Right lobe of liver (tissue), 6 donors: Measurements from ENCODE around the gene DDX24. TPM values are rescaled to one million over a fixed set of nuclear protein-coding genes. Genes with fewer than 3 reads are reported as not detected.

Source experiments
- ATAC-seq, 4 donors: fragments of 200-7000 bp; cut with Tn5 transposase; one replicate each; pipeline ENCODE4 v1.9.1; 2020; ENCODE audit warnings: mild to moderate bottlenecking in 4 of 4, moderate library complexity in 4 of 4
- DNase-seq, 3 donors: peaks; one replicate each; pipeline ENCODE4 v3.0.0-alpha.2; 2020
- H3K27ac ChIP-seq, 3 donors: fragments of 200-600 bp; one replicate each; pipeline ENCODE4 v1.8.0; 2022
- H3K27me3 ChIP-seq, 2 donors: fragments of 200-600 bp; one replicate each; pipeline ENCODE4 v1.8.0; 2022
- H3K36me3 ChIP-seq, 4 donors: fragments of 200-600 bp; sonication (generic) in 1 of 4; one replicate each; pipeline versions ENCODE4 v1.5.1 to v1.8.0; 2017 to 2022; ENCODE audit warnings: control low read depth in 1 of 4
- H3K4me1 ChIP-seq, 4 donors: fragments of 200-600 bp; sonication (generic) in 1 of 4; one replicate each; pipeline versions ENCODE4 v1.5.1 to v1.8.0; 2017 to 2022; ENCODE audit warnings: control low read depth in 1 of 4
- H3K4me3 ChIP-seq, 3 donors: fragments of 200-600 bp; one replicate each; pipeline ENCODE4 v1.8.0; 2022
- H3K9me3 ChIP-seq, 4 donors: fragments of 200-600 bp; sonication (generic) in 1 of 4; one replicate each; pipeline versions ENCODE4 v1.5.1 to v1.8.0; 2017 to 2022; ENCODE audit warnings: control low read depth in 1 of 4
- POLR2A ChIP-seq: fragments of 450-650 bp; IDR thresholded peaks from one replicate; pipeline ENCODE4 v1.6.1; 2017; ENCODE audit warnings: antibody characterized with exemption, mild to moderate bottlenecking
- WGBS: methylation state at CpG from one replicate; pipeline ENCODE4 v1.1.6; 2018; ENCODE audit warnings: low coverage, low lambda C conversion rate; ENCODE audit not compliant: insufficient coverage; ENCODE audit errors: missing lambda C conversion rate; 5-methylcytosine and 5-hydroxymethylcytosine counted together
- intact Hi-C, 2 donors: fragments of 100-400 bp; cut with DNase I; formaldehyde crosslinking; loops; one replicate each; pipeline versions ENCODE4 v1.11.2 to v1.14.1; 2022
- total RNA-seq, 6 experiments: library from RNA; depleted of rRNA in 2 of 6; stranded (reverse); fragments of >200 nt in 2 of 6; fragmentation: NEBNext Ultra II Directional in 3 of 6; extraction: Animal tissue kit (Norgen Biotek cat#: 25700) in 3 of 6; gene quantifications; one replicate each; pipeline versions ENCODE4 v1.1.0 to v1.2.4, GENCODE V29; 2016 to 2023
- TF ChIP-seq, protein P1 (sequence below), 4 donors: fragments of 200-600 bp in 3 of 4; fragments of 450-650 bp in 1 of 4; IDR thresholded peaks; one replicate each; pipeline versions ENCODE4 v1.5.1 to v1.8.0; 2016 to 2022; ENCODE audit warnings: antibody characterized with exemption in 4 of 4, mild to moderate bottlenecking in 2 of 4
- donor health status: DM: no; HTN: yes; CAD: no.
- donor health status: DM: no; HTN: no; CAD: no.
- donor health status: DM: no; HTN: no; CAD: no.
- donor health status: DM: no; HTN: yes; CAD: no.
- donor health status: DM: no; HTN: yes; CAD: no.

DDX24 gene
- total RNA-seq, 6 experiments from 2014 or later, result 47.8 to 74.0 (median 63.6) TPM

DNA sequence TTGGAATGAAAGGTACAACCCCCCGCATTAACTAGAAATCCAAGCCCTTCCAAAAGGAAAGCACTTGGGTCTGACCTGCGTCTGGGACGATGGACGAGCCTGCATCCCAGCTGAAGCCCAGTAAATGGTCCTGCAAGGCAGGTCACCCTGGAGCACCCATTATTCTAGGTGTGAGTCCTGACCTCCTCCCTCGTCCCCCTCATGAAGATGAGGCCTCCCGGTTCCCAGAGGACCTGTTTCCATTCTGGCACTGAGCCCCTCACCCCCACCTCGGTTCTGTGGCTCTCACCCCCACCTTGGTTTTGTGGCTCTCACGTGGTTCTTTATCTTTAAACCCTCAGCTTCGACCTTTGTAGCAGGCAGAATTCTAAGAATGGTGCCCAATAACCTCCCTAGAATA is 36.9 kb upstream of the DDX24 start:
- WGBS, result 41% methylated on average over 7 of the region's 9 CpGs
- Histone ChIP-seq H3K9me3 (no peaks in the 10 kb centered on the region), H3K4me3 (no peak overlapping the region), H3K27ac (no peak overlapping the region), H3K36me3 (no peaks in the 10 kb centered on the region), H3K27me3 (no peaks in the 10 kb centered on the region), H3K4me1 (peaks cover 0 to 8% (median 0%) of the 10 kb centered on the region in 4 donors)
- ATAC-seq, result no peak
- DNase-seq, result peak in 1 of 3 donors; percentile 20
- TF ChIP-seq, protein P1, sequence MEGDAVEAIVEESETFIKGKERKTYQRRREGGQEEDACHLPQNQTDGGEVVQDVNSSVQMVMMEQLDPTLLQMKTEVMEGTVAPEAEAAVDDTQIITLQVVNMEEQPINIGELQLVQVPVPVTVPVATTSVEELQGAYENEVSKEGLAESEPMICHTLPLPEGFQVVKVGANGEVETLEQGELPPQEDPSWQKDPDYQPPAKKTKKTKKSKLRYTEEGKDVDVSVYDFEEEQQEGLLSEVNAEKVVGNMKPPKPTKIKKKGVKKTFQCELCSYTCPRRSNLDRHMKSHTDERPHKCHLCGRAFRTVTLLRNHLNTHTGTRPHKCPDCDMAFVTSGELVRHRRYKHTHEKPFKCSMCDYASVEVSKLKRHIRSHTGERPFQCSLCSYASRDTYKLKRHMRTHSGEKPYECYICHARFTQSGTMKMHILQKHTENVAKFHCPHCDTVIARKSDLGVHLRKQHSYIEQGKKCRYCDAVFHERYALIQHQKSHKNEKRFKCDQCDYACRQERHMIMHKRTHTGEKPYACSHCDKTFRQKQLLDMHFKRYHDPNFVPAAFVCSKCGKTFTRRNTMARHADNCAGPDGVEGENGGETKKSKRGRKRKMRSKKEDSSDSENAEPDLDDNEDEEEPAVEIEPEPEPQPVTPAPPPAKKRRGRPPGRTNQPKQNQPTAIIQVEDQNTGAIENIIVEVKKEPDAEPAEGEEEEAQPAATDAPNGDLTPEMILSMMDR (IDR thresholded peaks at IDR 0.05), result no peak
- TF ChIP-seq POLR2A, result no peak
- intact Hi-C loops, result no loop called here

DNA sequence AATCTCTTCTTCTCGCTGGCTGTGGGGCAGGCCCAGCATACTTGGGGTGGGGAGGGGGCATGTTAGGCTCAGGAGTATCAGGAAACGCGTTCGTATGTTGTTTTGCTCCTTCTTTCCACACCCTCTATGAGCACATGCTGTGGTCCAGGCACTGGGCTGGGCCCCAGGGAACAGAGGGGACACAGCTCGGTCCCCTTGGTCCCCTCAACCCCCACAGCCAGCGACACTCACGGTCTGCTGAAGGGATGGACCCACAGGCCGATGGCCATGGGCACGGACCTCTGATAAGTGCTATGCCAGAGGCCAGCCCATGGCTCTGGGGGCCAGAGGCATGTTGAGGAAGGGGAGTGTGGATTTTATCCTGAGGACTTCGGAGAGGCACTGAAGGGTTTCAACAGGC is 35.7 kb upstream of the DDX24 start:
- Histone ChIP-seq H3K36me3 (no peaks in the 10 kb centered on the region), H3K27me3 (no peaks in the 10 kb centered on the region), H3K4me3 (no peak overlapping the region), H3K4me1 (peaks cover 0 to 8% (median 0%) of the 10 kb centered on the region in 4 donors), H3K9me3 (no peaks in the 10 kb centered on the region), H3K27ac (no peak overlapping the region)
- TF ChIP-seq, protein P1 (IDR thresholded peaks at IDR 0.05), result no peak
- TF ChIP-seq POLR2A, result no peak
- no peak for DNase-seq
- ATAC-seq, result no peak
- intact Hi-C loops, result no loop called here
- WGBS, result 73% methylated on average over 5 of the region's 10 CpGs

DNA sequence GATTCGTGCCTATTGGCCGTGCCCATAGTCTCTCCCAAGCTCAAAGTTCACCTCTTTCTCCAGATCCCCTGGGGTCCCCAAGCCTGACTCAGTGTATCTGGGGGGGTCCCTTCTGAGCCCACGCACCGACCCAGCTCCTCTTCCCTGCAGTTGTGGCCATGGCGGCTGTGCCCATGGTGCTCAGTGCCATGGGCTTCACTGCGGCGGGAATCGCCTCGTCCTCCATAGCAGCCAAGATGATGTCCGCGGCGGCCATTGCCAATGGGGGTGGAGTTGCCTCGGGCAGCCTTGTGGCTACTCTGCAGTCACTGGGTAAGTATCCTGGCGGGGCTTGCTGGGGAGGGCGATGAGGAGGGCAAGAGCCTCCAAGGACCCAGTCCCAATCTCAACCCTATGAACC is 34.6 kb upstream of the DDX24 start:
- no peak for ATAC-seq
- Histone ChIP-seq H3K27ac (no peak overlapping the region), H3K4me3 (no peak overlapping the region), H3K9me3 (no peaks in the 10 kb centered on the region), H3K36me3 (no peaks in the 10 kb centered on the region), H3K4me1 (peaks cover 0 to 8% (median 0%) of the 10 kb centered on the region in 4 donors), H3K27me3 (no peaks in the 10 kb centered on the region)
- no peak for TF ChIP-seq POLR2A
- TF ChIP-seq, protein P1 (IDR thresholded peaks at IDR 0.05), result no peak
- intact Hi-C loops, result no loop called here
- 80% methylated on average over 1 of the region's 15 CpGs for WGBS
- no peak for DNase-seq

DNA sequence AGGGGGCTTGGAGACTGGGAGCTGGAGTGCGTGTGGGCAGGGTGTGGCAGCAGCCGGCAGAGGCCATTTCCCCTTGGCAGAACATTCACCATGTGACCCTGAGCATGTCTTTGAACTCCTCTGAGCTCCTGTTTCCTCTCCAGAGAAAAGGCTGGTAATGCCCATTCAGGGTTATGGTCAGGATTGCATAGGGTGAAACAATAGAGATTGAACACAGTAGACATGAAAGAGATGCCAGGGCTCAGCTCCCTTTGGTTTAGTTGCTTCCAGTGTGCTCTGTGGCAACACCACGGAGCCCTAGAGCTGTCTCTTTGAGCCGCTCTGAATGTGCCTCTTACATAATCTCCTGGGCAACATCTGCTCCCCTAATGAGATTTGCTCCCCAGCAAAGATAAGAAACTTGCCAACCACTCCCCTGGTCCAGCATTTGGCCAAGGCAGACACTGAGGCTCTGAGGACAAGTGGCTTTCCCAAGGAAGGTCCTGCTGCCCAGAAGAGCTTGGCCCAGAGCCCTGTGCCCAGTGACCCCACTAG is 34.1 kb upstream of the DDX24 start:
- 14% methylated on average over 3 of the region's 4 CpGs for WGBS
- Histone ChIP-seq H3K27ac (no peak overlapping the region), H3K9me3 (no peaks in the 10 kb centered on the region), H3K36me3 (no peaks in the 10 kb centered on the region), H3K27me3 (no peaks in the 10 kb centered on the region), H3K4me3 (no peak overlapping the region), H3K4me1 (peaks cover 0 to 8% (median 0%) of the 10 kb centered on the region in 4 donors)
- ATAC-seq, result peak; percentile 6 to 52 (median 47)
- no peak for DNase-seq
- TF ChIP-seq, protein P1 (IDR thresholded peaks at IDR 0.05), result no peak
- TF ChIP-seq POLR2A, result no peak
- intact Hi-C loops, result no loop called here
